Right lobe of liver (tissue), 6 donors: ENCODE measurements around the gene APC2. TPM values are rescaled to one million over a fixed set of nuclear protein-coding genes. Genes with fewer than 3 reads are reported as not detected.

Source experiments
- ATAC-seq, 4 donors: fragments of 200-7000 bp; cut with Tn5 transposase; one replicate each; pipeline ENCODE4 v1.9.1; 2020; ENCODE audit warnings: mild to moderate bottlenecking in 4 of 4, moderate library complexity in 4 of 4
- DNase-seq, 3 donors: peaks; one replicate each; pipeline ENCODE4 v3.0.0-alpha.2; 2020
- H3K27ac ChIP-seq, 3 donors: fragments of 200-600 bp; one replicate each; pipeline ENCODE4 v1.8.0; 2022
- H3K27me3 ChIP-seq, 2 donors: fragments of 200-600 bp; one replicate each; pipeline ENCODE4 v1.8.0; 2022
- H3K36me3 ChIP-seq, 4 donors: fragments of 200-600 bp; sonication (generic) in 1 of 4; one replicate each; pipeline versions ENCODE4 v1.5.1 to v1.8.0; 2017 to 2022; ENCODE audit warnings: control low read depth in 1 of 4
- H3K4me1 ChIP-seq, 4 donors: fragments of 200-600 bp; sonication (generic) in 1 of 4; one replicate each; pipeline versions ENCODE4 v1.5.1 to v1.8.0; 2017 to 2022; ENCODE audit warnings: control low read depth in 1 of 4
- H3K4me3 ChIP-seq, 3 donors: fragments of 200-600 bp; one replicate each; pipeline ENCODE4 v1.8.0; 2022
- H3K9me3 ChIP-seq, 4 donors: fragments of 200-600 bp; sonication (generic) in 1 of 4; one replicate each; pipeline versions ENCODE4 v1.5.1 to v1.8.0; 2017 to 2022; ENCODE audit warnings: control low read depth in 1 of 4
- CTCF ChIP-seq, 4 donors: fragments of 200-600 bp in 3 of 4; fragments of 450-650 bp in 1 of 4; IDR thresholded peaks; one replicate each; pipeline versions ENCODE4 v1.5.1 to v1.8.0; 2016 to 2022; ENCODE audit warnings: antibody characterized with exemption in 4 of 4, mild to moderate bottlenecking in 2 of 4
- POLR2A ChIP-seq: fragments of 450-650 bp; IDR thresholded peaks from one replicate; pipeline ENCODE4 v1.6.1; 2017; ENCODE audit warnings: antibody characterized with exemption, mild to moderate bottlenecking
- WGBS: methylation state at CpG from one replicate; pipeline ENCODE4 v1.1.6; 2018; ENCODE audit warnings: low coverage, low lambda C conversion rate; ENCODE audit not compliant: insufficient coverage; ENCODE audit errors: missing lambda C conversion rate; 5-methylcytosine and 5-hydroxymethylcytosine counted together
- intact Hi-C, 2 donors: fragments of 100-400 bp; cut with DNase I; formaldehyde crosslinking; loops; one replicate each; pipeline versions ENCODE4 v1.11.2 to v1.14.1; 2022
- total RNA-seq, 6 experiments: library from RNA; depleted of rRNA in 2 of 6; stranded (reverse); fragments of >200 nt in 2 of 6; fragmentation: NEBNext Ultra II Directional in 3 of 6; extraction: Animal tissue kit (Norgen Biotek cat#: 25700) in 3 of 6; gene quantifications; one replicate each; pipeline versions ENCODE4 v1.1.0 to v1.2.4, GENCODE V29; 2016 to 2023
- donor health status: DM: no; HTN: yes; CAD: no.
- donor health status: DM: no; HTN: no; CAD: no.
- donor health status: DM: no; HTN: no; CAD: no.
- donor health status: DM: no; HTN: yes; CAD: no.
- donor health status: DM: no; HTN: yes; CAD: no.

Gene APC2
- total RNA-seq, 6 experiments from 2014 or later: 0.06 to 0.13 (median 0.06) TPM; not detected in 3

GRCh38 chr19:1522061-1522460, 72.1 kb downstream of the APC2 start:
- Histone ChIP-seq H3K9me3 (no peaks in the 10 kb centered on the region), H3K27me3 (no peaks in the 10 kb centered on the region), H3K27ac (no peak overlapping the region), H3K4me3 (no peak overlapping the region), H3K4me1 (no peaks in the 10 kb centered on the region), H3K36me3 (no peaks in the 10 kb centered on the region)
- DNase-seq (no peak), ATAC-seq (no peak)
- TF ChIP-seq POLR2A (no peak), CTCF (IDR thresholded peaks at IDR 0.05) (no peak)
- WGBS: 65% methylated on average over 4 of the region's 10 CpGs
- intact Hi-C loops: no loop called here

DNA sequence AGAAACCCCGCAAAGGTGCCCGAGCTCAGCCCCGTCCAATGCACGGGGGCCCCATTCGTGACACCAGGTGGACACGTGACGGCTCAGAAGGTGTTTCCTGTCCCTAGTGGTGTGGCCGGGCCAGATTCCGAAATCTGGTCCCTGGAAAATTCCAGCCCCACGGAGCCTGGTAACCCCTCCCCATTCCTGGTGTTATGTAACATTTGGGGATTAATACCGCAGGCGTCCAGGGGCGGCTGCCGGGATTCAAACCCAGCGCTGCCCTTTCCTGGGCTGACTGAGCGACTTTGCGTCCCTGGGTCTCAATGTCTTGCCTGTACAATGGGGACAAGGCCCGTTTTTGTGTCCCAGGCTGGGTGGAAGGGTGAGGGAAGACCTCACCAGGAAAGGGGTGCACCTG, 72.9 kb downstream of the APC2 start:
- TF ChIP-seq CTCF (IDR thresholded peaks at IDR 0.05) (no peak), POLR2A (no peak)
- no peaks in the 10 kb centered on the region for H3K27me3 ChIP-seq
- intact Hi-C loops: no loop called here

More for the DNA sequence above, 72.9 kb downstream of the APC2 start:
- ATAC-seq (no peak), DNase-seq (no peak)
- H3K4me3 ChIP-seq: no peak overlapping the region
- H3K27ac ChIP-seq: no peak overlapping the region
- H3K9me3 ChIP-seq: no peaks in the 10 kb centered on the region
- 55% methylated on average over 6 of the region's 18 CpGs for whole genome bisulfite sequencing
- H3K4me1 ChIP-seq: no peaks in the 10 kb centered on the region
- no peaks in the 10 kb centered on the region for H3K36me3 ChIP-seq

Other genes starting within 250 kb of the APC2 start
- gene STK11, start 244.3 kb upstream of the APC2 start, total RNA-seq: 10 to 100 TPM; 23.8 to 34.0 (median 29.5) TPM
- under 1 TPM; 0.15 to 0.62 (median 0.31) TPM for gene CBARP, start 212.1 kb upstream of the APC2 start, total RNA-seq
- gene ATP5F1D, start 208.4 kb upstream of the APC2 start, total RNA-seq: 100 to 1,000 TPM in 5 of 6 experiments, 10 to 100 TPM in 1; 98.1 to 240 (median 137) TPM
- 10 to 100 TPM; 22.3 to 55.1 (median 29.3) TPM for gene MIDN, start 201.5 kb upstream of the APC2 start, total RNA-seq
- gene CIRBP, start 180.8 kb upstream of the APC2 start, total RNA-seq: 100 to 1,000 TPM in 2 of 6 experiments, 10 to 100 TPM in 4; 69.2 to 111 (median 89.5) TPM
- 100 to 1,000 TPM in 1 of 6 experiments, 10 to 100 TPM in 5; 34.0 to 103 (median 43.8) TPM for gene FAM174C, start 174.6 kb upstream of the APC2 start, total RNA-seq
- 10 to 100 TPM in 1 of 6 experiments, 1 to 10 TPM in 5; 4.2 to 10.3 (median 5.6) TPM for gene EFNA2, start 164.2 kb upstream of the APC2 start, total RNA-seq
- 100 to 1,000 TPM in 2 of 6 experiments, 10 to 100 TPM in 4; 70.1 to 210 (median 85.0) TPM for gene NDUFS7, start 66.2 kb upstream of the APC2 start, total RNA-seq
- 100 to 1,000 TPM; 151 to 380 (median 221) TPM for gene GAMT, start 48.6 kb upstream of the APC2 start, total RNA-seq
- gene DAZAP1, start 42.5 kb upstream of the APC2 start, total RNA-seq: 10 to 100 TPM; 22.3 to 50.9 (median 42.2) TPM
- gene RPS15, start 11.7 kb upstream of the APC2 start, total RNA-seq: 1,000 to 10,000 TPM in 2 of 6 experiments, 100 to 1,000 TPM in 4; 334 to 1,615 (median 355) TPM
- 10 to 100 TPM; 12.2 to 32.7 (median 15.3) TPM for gene C19orf25, start 29.1 kb downstream of the APC2 start, total RNA-seq
- gene PCSK4, start 40.2 kb downstream of the APC2 start, total RNA-seq: 1 to 10 TPM; 2.0 to 8.0 (median 3.6) TPM
- 100 to 1,000 TPM; 113 to 218 (median 177) TPM for gene REEP6, start 41.1 kb downstream of the APC2 start, total RNA-seq
- gene ADAMTSL5, start 62.9 kb downstream of the APC2 start, total RNA-seq: 1 to 10 TPM; 1.8 to 6.9 (median 4.5) TPM
- not detected for gene PLK5, start 74.0 kb downstream of the APC2 start, total RNA-seq
- 10 to 100 TPM in 3 of 6 experiments, 1 to 10 TPM in 3; 6.7 to 16.6 (median 10.3) TPM for gene MEX3D, start 118.2 kb downstream of the APC2 start, total RNA-seq
- gene MBD3, start 142.7 kb downstream of the APC2 start, total RNA-seq: 10 to 100 TPM; 27.3 to 72.1 (median 30.1) TPM
- 100 to 1,000 TPM in 4 of 6 experiments, 10 to 100 TPM in 2; 59.6 to 202 (median 172) TPM for gene UQCR11, start 155.3 kb downstream of the APC2 start, total RNA-seq
- gene TCF3, start 202.5 kb downstream of the APC2 start, total RNA-seq: 10 to 100 TPM; 11.0 to 30.1 (median 15.9) TPM